GM19372 (cell line): ENCODE results near the gene TBC1D8B.
A peak's percentile ranks its signal among the peaks of the same experiment; 100 is the strongest.
"Not testable (repeated sequence)": the region's sequence is repeated elsewhere in the genome, so short reads cannot be mapped to it uniquely, and the experiment has no call there.

ENCODE experiments used
- ATAC-seq: cut with Tn5 transposase; IDR thresholded peaks from one replicate; pipeline ENCODE4 v1.9.1; 2021; ENCODE audit warnings: mild to moderate bottlenecking, low read depth, moderate library complexity; ENCODE audit not compliant: unreplicated experiment

TBC1D8B gene

DNA sequence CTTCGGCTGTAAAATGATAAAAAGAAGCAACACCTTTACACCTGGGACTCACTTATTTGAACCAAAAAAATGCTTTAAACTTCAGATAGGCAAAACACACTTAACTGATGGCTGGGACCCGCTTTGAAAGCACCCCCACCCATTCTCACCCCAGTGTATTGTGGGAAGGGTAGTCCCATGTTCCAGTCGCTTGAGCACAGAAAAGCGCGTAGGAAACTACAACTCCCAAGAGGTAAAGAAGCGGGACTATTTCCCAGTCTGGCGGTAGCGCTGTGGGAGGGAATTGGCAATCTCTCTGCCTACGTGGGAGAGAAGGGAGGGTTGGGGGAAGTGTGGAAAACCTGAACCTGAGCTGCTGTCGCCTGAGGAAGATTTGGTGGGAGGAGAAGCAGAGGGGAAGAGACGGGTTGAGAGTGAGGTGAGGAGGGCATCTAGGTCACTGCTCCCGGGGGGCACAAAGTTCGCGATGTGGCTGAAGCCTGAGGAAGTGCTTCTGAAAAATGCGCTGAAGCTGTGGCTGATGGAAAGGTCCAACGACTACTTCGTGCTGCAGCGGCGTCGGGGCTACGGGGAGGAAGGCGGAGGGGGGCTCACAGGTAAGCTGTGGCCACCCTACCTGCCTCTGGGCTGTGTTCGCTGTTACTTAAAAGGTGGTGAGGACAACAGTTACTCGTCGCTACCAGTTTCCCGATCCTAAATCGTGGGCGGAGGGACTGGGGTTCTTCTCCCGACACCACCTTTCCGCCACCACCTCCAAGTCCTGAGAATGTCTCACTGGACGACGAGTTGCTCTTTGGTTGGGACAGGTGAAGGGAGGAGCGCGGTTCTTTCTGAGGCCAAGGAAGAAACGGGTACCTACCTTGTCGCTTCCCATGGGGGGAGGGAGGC is at the start of gene TBC1D8B:
TBC1D8B (plus strand) TSS at position 286 of the 888 bp plus-strand sequence; CDS start at position 467, 181 bp downstream.
- peak; percentile 91 for ATAC-seq

DNA sequence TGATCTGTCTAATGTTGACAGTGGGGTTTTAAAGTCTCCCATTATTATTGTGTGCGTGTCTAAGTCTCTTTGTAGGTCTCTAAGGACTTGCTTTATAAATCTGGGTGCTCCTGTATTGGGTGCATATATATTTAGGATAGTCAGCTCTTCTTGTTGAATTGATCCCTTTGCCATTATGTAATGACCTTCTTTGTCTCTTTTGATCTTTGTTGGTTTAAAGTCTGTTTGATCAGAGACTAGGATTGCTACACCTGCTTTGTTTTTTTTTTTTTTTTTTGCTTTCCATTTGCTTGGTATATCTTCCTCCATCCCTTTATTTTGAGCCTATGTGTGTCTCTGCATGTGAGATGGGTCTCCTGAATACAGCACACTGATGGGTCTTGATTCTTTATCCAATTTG is 33.2 kb upstream of the TBC1D8B start:
- ATAC-seq, result not testable (repeated sequence)

DNA sequence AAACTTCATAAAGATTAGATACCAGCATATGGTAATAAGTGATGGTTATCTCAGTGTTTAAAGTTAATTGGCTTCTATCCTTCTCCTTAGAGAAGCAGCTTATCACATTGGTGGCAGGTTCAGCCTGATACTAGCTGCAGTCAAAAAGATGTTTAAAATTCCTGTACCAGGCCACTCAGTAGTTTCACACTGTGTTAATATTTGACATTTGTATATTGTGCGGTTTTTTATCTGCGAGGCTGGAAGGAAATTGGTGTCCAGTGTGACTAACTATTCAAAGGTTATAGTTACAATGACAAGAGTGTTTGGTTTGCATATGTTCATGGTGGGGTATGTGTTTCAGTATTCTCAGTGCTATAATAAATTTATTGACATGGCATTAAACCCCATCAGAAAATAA is 27.5 kb upstream of the TBC1D8B start:
- ATAC-seq, result no peak

DNA sequence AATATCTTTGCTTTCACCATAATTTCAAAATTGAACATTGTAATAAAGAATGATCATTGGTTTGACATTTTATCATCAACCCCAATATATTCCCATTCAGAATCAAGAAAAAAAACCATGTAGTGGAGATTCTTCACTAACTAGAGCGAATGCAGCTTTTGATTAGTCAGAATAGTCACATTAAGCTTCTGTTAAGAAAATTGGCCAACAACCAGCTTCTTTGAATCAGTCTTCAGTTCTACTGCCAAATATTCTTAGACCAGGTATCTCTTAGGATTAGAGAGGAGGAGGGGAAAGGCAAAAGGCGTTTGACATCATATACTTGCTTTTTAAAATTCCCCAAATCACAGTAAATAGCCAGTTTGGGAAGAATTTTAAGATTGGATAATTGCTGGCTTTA is 22.2 kb upstream of the TBC1D8B start:
- ATAC-seq, result no peak

DNA sequence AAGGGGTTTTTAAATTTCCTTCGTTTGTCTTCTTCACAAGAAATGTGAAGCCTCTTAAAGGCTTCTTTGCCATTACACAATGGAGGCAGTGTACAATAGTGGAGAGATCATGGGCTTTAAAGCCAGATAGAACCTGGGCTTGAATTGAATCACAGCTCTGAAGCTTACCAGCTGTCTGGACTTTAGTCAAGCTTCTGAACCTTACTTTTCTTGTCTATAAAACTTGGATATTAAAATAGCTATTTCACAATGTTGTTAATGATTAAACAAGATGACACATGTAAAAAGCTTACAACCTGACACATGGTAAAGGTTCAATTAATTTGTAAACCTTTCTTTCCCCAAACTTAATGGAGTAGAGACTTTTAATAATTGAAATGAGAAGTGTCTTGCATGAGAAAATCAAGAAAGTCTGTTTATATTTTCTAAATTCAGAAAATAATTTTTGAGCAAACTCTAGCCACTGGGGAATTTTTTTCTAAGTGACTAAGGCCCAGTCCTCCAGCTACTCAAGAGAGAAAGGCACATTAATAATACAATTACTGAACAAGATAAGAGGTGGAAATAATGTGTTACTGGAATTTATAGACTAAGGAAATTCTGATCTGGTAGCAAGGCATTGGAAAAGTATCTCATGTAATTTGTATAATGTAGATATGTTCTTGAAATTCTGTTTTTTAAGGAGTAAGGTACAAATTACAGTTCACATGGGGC is 21.7 kb upstream of the TBC1D8B start:
- ATAC-seq, result no peak

DNA sequence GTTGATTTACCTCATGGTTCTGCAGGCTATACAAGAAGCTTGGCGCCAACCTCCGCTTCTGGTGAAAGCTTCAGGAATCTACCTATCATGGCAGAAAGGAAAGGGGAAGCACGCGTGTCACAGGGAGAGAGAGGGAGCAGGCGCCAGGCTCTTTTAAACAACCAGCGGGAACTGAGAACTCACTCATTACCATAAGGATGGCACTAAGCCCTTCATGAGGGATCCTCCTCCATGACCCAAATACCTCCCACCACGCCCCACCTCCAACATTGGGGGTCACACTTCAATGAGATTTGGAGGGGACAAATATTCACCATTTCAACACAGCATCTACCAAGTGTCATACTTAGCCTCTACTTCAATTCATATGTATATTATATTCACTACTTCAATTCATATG is 18.8 kb upstream of the TBC1D8B start:
- ATAC-seq, result no peak

DNA sequence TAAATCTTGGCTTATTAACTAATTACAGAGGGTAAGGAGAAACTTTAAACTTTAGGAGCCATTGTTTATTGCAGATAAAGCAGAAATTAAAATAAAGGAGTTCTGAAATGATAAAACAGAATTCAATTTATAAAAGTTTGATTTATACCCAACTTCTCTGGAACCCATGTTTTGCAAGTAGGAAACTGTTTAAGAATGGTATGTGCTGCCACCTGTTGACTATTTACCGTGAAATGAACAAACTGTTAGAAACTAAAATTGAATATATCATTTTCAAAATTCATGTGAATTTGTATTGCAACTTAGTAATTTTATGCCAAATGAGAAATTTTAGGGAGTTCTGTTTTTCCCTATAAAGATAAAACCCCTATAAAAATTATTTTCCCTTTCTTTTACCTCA is 11.0 kb upstream of the TBC1D8B start:
- no peak for ATAC-seq

DNA sequence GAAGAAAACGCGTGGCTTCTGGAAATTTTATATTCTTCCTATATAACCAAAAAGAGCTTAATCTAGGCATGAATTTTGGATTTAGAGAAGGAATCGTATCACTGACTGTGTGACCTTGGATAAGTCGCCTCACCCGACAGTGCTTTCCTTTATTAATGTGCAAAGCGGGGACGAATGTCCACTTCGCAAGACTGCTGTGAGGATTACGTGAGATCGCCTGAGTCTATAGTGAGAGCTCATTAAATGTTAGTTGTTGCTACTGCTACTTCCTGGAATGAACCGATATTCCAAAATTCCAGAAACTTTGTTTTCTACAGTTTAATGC is 448 bp upstream of the TBC1D8B start:
- no peak for ATAC-seq

DNA sequence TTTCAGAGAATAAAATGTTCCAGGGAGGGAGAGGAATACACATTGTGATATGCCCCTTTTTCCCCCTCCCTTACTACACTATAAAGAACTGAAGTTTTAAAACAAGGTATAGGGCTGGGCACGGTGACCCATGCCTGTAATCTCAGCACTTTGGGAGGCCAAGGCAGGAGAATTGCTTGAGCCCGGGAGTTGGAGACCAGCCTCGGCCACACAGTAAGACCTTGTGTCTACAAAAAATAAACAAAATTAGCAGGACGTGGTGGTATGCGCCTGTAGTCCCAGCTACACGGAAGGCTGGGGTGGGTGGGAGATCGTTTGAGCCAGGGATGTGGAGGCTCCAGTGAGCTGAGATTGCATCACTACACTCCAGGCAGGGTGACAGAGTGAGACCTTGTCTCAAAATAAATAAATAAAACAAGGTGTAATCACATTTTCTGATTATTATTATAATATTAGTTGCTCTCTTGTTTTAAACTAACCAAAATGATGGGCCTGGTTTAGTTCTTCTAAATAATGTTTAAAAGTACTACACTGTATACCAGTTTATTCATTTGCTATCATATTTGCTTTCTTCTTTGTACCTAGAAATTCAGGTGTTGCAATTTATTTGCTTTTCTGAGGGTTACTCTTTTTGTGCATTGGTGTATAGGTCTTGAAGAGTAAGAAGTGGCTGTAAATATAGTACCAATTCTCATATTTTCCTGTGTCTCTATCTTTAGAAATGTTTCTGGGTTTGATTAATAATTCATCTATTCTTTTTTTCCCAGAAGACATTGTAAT is 8.8 kb downstream of the TBC1D8B start:
- ATAC-seq, result no peak

DNA sequence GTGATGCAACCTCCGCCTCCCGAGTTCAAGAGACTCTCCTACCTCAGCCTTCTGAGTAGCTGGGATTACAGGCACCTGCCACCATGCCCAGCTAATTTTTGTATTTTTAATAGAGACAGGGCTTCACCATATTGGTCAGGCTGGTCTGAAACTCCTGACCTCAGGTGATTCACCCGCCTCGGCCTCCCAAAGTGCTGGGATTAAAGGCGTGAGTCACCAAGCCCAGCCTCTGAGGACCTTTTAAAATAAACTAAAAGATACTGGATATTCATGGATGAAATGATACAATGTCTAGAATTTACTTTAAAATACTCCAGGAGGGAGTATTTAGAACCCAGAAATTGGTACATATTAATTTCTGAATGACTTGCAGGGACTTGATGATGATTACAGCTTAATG is 10.5 kb downstream of the TBC1D8B start:
- ATAC-seq, result not testable (repeated sequence)

DNA sequence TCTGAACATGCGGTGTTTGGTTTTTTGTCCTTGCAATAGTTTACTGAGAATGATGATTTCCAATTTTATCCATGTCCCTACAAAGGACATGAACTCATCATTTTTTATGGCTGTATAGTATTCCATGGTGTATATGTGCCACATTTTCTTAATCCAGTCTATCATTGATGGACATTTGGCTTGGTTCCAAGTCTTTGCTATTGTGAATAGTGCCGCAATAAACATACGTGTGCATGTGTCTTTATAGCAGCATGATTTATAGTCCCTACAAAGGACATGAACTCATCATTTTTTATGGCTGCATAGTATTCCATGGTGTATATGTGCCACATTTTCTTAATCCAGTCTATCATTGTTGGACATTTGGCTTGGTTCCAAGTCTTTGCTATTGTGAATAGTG is 11.6 kb downstream of the TBC1D8B start:
- not testable (repeated sequence) for ATAC-seq

DNA sequence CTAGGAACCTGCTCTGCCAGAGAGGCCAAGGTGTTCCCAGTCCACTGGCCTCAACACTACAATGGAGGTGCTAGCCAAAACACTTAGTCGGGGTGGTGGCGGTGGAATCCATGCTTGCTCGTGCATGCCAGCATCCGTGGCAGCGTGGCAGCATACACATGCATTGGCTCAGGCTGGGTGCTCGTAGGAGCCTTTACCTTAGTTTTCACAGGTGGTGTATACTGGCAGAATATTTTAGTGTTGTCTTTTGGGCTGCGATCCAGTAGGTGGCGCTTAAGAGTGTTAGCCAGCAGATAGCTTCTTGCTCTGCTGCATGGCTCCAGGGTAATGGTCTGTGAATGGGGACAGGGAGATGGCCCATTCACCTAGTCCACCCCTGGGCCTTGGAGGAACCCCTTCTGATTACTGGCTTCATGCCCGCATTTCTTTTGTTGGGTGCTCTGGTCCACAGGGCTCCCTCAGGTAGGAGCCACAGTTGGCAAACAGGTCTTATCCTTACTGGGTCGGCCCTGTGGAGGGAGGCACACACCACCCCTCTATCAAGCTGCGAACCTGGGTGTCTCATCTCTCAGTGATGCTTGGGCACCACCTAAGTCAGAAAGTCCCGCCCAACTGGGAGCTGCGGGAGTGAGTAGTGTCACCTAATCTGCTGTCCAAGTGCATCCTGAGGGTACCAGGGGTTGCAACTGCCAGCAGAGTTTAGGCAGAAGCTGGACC is 60.7 kb downstream of the TBC1D8B start:
- ATAC-seq, result peak; percentile 72

DNA sequence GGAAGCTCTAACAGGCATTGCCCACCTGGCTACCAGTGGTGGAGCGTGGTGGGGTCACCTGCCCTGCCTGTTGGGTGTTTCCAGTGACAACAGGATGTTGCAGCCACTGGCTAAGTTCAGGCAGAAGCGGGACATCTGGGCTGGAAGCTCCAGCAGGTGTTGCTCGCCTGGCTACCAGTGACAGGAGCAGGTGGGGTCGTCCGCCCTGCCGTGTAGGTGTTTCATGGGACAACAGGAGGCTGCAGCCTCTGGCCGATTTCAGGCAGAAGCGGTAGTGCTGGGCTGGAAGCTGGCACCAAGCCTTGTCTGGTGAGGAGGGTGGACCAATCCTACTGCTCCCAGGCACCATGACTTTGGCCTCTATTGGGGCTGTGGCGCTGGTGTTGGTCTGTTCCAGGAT is 61.2 kb downstream of the TBC1D8B start:
- ATAC-seq, result no peak

DNA sequence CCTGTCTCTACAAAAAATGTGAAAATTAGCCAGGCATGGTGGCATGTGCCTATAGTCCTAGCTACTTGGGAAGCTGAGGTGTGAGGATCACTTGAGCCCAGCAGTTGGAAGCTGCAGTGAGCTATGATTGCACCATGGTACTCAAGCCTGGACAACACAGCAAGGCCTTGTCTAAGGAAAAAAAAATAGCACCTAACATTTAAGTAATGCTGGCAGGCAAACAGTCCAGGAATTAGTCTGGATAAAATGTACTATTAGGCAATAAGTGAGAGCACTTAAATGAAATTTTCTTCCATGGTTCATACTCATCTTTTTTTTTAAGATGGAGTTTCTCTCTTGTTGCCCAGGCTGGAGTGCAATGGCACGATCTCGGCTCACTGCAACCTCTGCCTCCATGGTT is 70.3 kb downstream of the TBC1D8B start:
- not testable (repeated sequence) for ATAC-seq

DNA sequence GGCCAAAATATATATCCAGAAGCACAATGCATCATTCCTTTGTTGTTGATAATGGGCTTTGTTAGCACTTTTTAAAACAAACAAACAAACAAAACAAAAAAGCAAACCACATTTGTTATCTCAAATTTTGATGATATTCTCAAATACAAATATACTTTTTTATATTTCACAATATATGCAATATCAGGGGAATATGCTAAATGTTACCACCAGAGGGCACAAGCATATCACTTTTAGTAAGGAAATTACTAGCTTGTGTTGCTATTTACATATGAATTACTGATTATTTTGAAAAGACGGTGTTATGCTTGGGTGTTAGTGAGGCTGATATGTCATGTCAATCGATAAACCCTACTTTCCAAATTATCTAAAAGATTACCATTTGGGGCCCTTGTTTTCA is 71.6 kb downstream of the TBC1D8B start:
- no peak for ATAC-seq

DNA sequence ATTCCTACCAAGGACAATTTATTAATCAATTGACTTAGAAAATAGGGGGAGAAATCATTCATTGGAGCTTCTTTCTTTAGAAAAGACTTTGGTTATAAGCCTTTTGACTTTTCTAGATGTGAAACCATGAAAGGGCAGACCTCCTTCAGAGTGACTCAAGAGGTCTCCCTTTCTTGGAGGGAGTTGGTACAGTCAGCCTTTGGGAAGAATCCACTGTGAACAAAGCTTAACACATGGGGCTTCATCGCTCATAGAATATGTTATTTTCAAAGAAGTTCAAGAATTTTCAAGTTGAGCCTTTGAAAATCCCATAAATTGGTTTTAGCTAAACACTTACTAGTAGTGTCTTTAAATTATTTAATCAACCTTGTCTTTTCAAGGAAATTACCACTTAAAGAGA is 72.7 kb downstream of the TBC1D8B start:
- no peak for ATAC-seq

DNA sequence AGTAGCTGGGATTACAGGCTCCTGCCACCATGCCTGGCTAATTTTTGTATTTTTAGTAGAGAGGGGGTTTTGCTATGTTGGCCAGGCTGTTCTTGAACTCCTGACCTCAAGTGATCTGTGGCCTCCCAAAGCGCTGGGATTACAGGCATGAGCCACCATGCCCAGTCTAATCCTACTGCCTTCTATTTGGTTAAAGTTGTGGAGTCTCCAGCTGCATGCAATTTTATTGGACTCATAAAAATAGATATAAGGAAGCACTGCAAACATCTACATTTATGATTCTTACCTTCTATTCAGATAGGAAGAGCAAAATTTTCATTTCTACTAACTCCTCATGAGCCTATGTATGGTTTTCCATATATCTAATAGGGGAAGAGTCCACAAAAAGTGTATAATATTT is 87.0 kb downstream of the TBC1D8B start:
- ATAC-seq, result no peak

DNA sequence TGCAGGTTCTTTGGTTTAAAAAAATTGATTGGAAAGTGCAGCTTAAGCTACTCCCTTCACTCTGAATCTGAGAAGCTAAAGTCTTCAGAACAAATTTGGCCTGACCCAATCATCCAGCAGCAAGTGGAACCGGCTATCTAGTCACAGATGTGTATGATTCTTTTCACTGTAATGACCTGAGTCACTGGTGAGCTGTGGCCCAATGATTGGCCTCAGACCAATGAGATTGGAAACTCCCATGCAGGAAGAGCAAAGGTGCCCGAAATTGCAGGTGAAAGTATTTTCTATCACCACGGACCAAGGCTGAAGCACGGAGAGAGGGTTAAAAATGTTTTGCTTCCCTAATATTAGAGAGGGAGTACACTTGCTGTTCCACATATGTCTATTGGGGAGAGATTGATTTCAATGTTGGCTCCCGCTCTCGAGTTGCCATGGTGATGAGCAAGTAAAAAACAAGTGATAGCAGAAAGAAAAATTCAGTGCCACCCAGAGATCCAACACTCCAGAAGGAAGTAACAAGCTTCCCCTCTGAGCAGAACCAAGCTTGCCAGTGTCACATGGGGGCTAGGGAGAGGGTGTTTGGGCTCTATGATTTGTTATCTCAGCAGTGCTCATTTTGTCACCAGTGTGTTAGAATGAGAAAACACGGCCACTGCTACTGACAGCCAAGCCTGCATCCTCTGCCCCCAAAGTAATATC is 89.4 kb downstream of the TBC1D8B start:
- no peak for ATAC-seq

DNA sequence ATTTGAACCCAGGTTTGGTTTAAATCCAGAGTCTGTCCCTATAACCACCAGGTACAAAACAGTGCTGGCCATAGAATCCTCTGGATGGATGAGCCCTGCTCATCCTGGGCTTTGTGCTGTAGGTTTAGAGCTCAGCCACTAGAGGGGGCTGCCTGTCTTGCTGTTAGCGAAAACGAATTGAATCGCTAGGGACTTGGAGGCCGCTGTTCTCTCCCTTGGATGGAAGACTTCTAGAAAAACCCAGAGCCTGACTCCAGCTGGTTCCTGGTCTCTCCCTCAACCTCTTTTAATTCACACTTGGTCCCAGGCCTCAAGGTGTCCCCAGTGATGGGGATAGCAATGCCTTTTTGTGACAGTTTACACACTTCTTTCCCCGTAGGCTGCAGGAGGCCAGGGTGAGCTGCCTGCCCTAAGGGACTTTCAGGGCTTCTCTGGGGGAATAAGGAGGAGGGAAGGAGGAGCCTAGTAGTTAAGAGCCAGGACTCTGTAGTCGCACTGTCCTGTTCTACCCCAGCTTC is 92.0 kb downstream of the TBC1D8B start:
- ATAC-seq, result peak; percentile 74

DNA sequence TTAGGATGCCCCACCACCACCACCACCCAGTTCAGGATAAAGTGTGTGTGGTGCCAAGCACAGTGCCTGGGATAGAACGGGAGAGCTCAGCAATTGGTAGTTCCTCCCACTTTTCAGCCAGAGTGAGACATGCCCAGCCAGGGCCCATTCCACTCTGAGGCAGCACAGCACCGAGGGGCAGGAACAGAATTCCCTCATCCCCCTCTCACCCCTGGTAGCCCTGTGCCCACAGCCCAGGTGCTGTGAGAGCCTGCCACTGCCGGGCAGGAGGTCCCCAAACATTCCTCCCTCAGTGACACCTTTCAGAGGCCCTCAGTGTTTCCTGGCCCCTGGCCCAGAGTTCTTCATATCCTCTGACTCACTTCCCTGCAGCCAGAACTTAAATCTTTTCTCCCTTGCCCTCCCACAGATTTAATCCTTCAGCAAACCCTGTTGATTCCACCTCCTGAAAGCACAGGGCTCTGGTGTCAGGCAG is 92.5 kb downstream of the TBC1D8B start:
- no peak for ATAC-seq
